Karpas-422 (cell line): ENCODE data around the gene CXCR1. TPM values are rescaled to one million over a fixed set of nuclear protein-coding genes. Genes with fewer than 3 reads are reported as not detected.
A peak's percentile ranks its signal among the peaks of the same experiment; 100 is the strongest.

Source experiments
- DNase-seq: peaks from one replicate; pipeline ENCODE4 v3.0.0-alpha.2; 2015
- H2AFZ ChIP-seq: fragments of 200-600 bp; sonication (generic); 2 replicates; pipeline ENCODE4 v1.6.1; 2014; ENCODE audit warnings: antibody characterized with exemption, low read length, mixed read lengths
- H3K27ac ChIP-seq: fragments of 200-600 bp; sonication (generic); 2 replicates; pipeline ENCODE4 v1.5.1; 2014; ENCODE audit warnings: mild to moderate bottlenecking, low read length, moderate library complexity
- H3K27me3 ChIP-seq: fragments of 200-600 bp; sonication (generic); 2 replicates; pipeline ENCODE4 v1.6.1; 2014; ENCODE audit warnings: low read length, mixed read lengths
- H3K36me3 ChIP-seq: fragments of 200-600 bp; sonication (generic); 2 replicates; pipeline ENCODE4 v1.6.1; 2014; ENCODE audit warnings: low read length, mixed read lengths; ENCODE audit not compliant: insufficient read depth
- H3K4me1 ChIP-seq: fragments of 200-600 bp; sonication (generic); 2 replicates; pipeline ENCODE4 v1.6.1; 2014; ENCODE audit warnings: mild to moderate bottlenecking, low read length, mixed read lengths
- H3K4me2 ChIP-seq: fragments of 200-600 bp; sonication (generic); 2 replicates; pipeline ENCODE4 v1.6.1; 2014; ENCODE audit warnings: low read length, low read depth, mild to moderate bottlenecking; ENCODE audit not compliant: poor library complexity, severe bottlenecking
- H3K4me3 ChIP-seq: fragments of 200-600 bp; sonication (generic); 2 replicates; pipeline ENCODE4 v1.5.1; 2014; ENCODE audit warnings: mild to moderate bottlenecking, antibody characterized with exemption, low read length, mixed read lengths
- H3K79me2 ChIP-seq: fragments of 200-600 bp; sonication (generic); 2 replicates; pipeline ENCODE4 v1.6.1; 2014; ENCODE audit warnings: mild to moderate bottlenecking, low read length, mixed read lengths
- H3K9ac ChIP-seq: fragments of 200-600 bp; sonication (generic); 2 replicates; pipeline ENCODE4 v1.6.0; 2014; ENCODE audit warnings: low read length
- H3K9me2 ChIP-seq: fragments of 200-600 bp; sonication (generic), shearing (Covaris generic); replicated peaks from 2 replicates; pipeline ENCODE4 v1.6.0; 2014; ENCODE audit warnings: mild to moderate bottlenecking, low read length, moderate library complexity; ENCODE audit not compliant: insufficient read depth
- H3K9me3 ChIP-seq: fragments of 300-700, 200-600 bp; sonication (generic); 2 replicates; pipeline ENCODE4 v1.6.1; 2014; ENCODE audit warnings: low read length, mixed read lengths
- H4K20me1 ChIP-seq: fragments of 200-600 bp; sonication (generic); 2 replicates; pipeline ENCODE4 v1.6.1; 2014; ENCODE audit warnings: mild to moderate bottlenecking, antibody characterized with exemption, low read length, low read depth; ENCODE audit not compliant: insufficient read depth
- total RNA-seq: library from RNA; depleted of rRNA; stranded (reverse); fragments of >200 nt; shearing (Covaris generic); gene quantifications from 2 replicates; pipeline ENCODE4 v1.2.3, GENCODE V29; 2014; ENCODE audit warnings: low replicate concordance; rRNA removed

Gene CXCR1
- not detected in 2 replicates for total RNA-seq

GRCh38 chr2:218166791-218167190 lies at the start of gene CXCR1:
TSS of gene CXCR1 (minus strand) at chr2:218166962. CDS start at chr2:218165211, 1,751 bp downstream.
- no peaks in the 10 kb centered on the region for H3K79me2 ChIP-seq
- H4K20me1 ChIP-seq, result no peaks in the 10 kb centered on the region
- H3K4me1 ChIP-seq, result no peaks in the 10 kb centered on the region
- no peak within 1 kb of the TSS for H2AFZ ChIP-seq
- H3K4me2 ChIP-seq, result no peak within 1 kb of the TSS
- H3K9me3 ChIP-seq, result no peaks in the 10 kb centered on the region
- H3K9me2 ChIP-seq, result no peaks in the 10 kb centered on the region
- DNase-seq, result peak; percentile 50
- no peaks in the 10 kb centered on the region for H3K27me3 ChIP-seq
- H3K4me3 ChIP-seq, result no peak within 1 kb of the TSS
- no peak within 1 kb of the TSS for H3K9ac ChIP-seq
- no peaks in the 10 kb centered on the region for H3K36me3 ChIP-seq
- H3K27ac ChIP-seq, result no peak within 1 kb of the TSS

GRCh38 chr2:218216336-218216673 lies 49.5 kb upstream of the CXCR1 start:
- Histone ChIP-seq H3K9ac (peak overlapping the region; percentile 77), H3K9me3 (no peaks in the 10 kb centered on the region), H3K4me2 (peak overlapping the region; percentile 88), H4K20me1 (peaks cover 27% of the 10 kb centered on the region), H3K27me3 (no peaks in the 10 kb centered on the region), H3K79me2 (peaks cover 35% of the 10 kb centered on the region), H3K4me3 (peak overlapping the region; percentile 78), H3K9me2 (no peaks in the 10 kb centered on the region), H2AFZ (peak overlapping the region; percentile 99), H3K36me3 (peaks cover 14% of the 10 kb centered on the region), H3K27ac (0 out of 2 replicates have a peak overlapping the region, but pooled peaks have one; percentile 25), H3K4me1 (peaks cover 39% of the 10 kb centered on the region)
- DNase-seq, result no peak

- peaks cover 6% of the 10 kb centered on the region for H3K9me3 ChIP-seq
- H2AFZ ChIP-seq, result no peak overlapping the region
- no peak overlapping the region for H3K9ac ChIP-seq
- peaks cover 17% of the 10 kb centered on the region for H3K4me1 ChIP-seq
- no peak overlapping the region for H3K27ac ChIP-seq
- no peak overlapping the region for H3K4me3 ChIP-seq
- no peaks in the 10 kb centered on the region for H3K36me3 ChIP-seq
- no peak for DNase-seq
- H3K27me3 ChIP-seq, result peaks cover 2% of the 10 kb centered on the region; the same call in 1 of the 2 replicates
- peaks cover 13% of the 10 kb centered on the region for H3K79me2 ChIP-seq
- peaks cover 6% of the 10 kb centered on the region; the same call in 1 of the 2 replicates for H4K20me1 ChIP-seq
- no peaks in the 10 kb centered on the region for H3K9me2 ChIP-seq
- no peak overlapping the region for H3K4me2 ChIP-seq
Observed at GRCh38 chr2:218214116-218214515, 47.4 kb upstream of the CXCR1 start.

GRCh38 chr2:218209078-218209477 lies 42.3 kb upstream of the CXCR1 start:
- H3K9me2 ChIP-seq, result no peaks in the 10 kb centered on the region
- H2AFZ ChIP-seq, result no peak overlapping the region
- H3K9ac ChIP-seq, result no peak overlapping the region
- H3K27me3 ChIP-seq, result peaks cover 2% of the 10 kb centered on the region; the same call in 1 of the 2 replicates
- no peak overlapping the region for H3K4me3 ChIP-seq
- H4K20me1 ChIP-seq, result no peaks in the 10 kb centered on the region
- H3K9me3 ChIP-seq, result peaks cover 6% of the 10 kb centered on the region
- no peaks in the 10 kb centered on the region for H3K36me3 ChIP-seq
- no peak for DNase-seq
- no peaks in the 10 kb centered on the region for H3K4me1 ChIP-seq
- H3K4me2 ChIP-seq, result no peak overlapping the region
- H3K79me2 ChIP-seq, result no peaks in the 10 kb centered on the region
- H3K27ac ChIP-seq, result no peak overlapping the region

- 0 out of 2 replicates have a peak, but pooled peaks cover 2% of the 10 kb centered on the region for H4K20me1 ChIP-seq
- no peaks in the 10 kb centered on the region for H3K27me3 ChIP-seq
- H2AFZ ChIP-seq, result no peak overlapping the region
- H3K4me1 ChIP-seq, result no peaks in the 10 kb centered on the region
- no peak overlapping the region for H3K4me2 ChIP-seq
- no peak overlapping the region for H3K27ac ChIP-seq
- H3K4me3 ChIP-seq, result no peak overlapping the region
- H3K79me2 ChIP-seq, result no peaks in the 10 kb centered on the region
- no peak overlapping the region for H3K9ac ChIP-seq
- no peaks in the 10 kb centered on the region for H3K9me3 ChIP-seq
- DNase-seq, result no peak
- no peaks in the 10 kb centered on the region for H3K9me2 ChIP-seq
- no peaks in the 10 kb centered on the region for H3K36me3 ChIP-seq
Observed at GRCh38 chr2:218202266-218202665, 35.5 kb upstream of the CXCR1 start.

GRCh38 chr2:218196974-218197373 lies 30.2 kb upstream of the CXCR1 start:
- H3K9ac ChIP-seq, result no peak overlapping the region
- H3K27ac ChIP-seq, result no peak overlapping the region
- no peak overlapping the region for H3K4me2 ChIP-seq
- H3K4me1 ChIP-seq, result no peaks in the 10 kb centered on the region
- no peaks in the 10 kb centered on the region for H3K27me3 ChIP-seq
- no peak overlapping the region for H3K4me3 ChIP-seq
- H2AFZ ChIP-seq, result no peak overlapping the region
- H3K9me3 ChIP-seq, result no peaks in the 10 kb centered on the region
- H3K9me2 ChIP-seq, result no peaks in the 10 kb centered on the region
- no peaks in the 10 kb centered on the region for H3K79me2 ChIP-seq
- no peaks in the 10 kb centered on the region for H3K36me3 ChIP-seq
- H4K20me1 ChIP-seq, result 0 out of 2 replicates have a peak, but pooled peaks cover 2% of the 10 kb centered on the region
- no peak for DNase-seq

GRCh38 chr2:218194880-218195279 lies 28.1 kb upstream of the CXCR1 start:
- no peak for DNase-seq
- Histone ChIP-seq H3K4me3 (no peak overlapping the region), H2AFZ (no peak overlapping the region), H3K9me2 (no peaks in the 10 kb centered on the region), H3K36me3 (no peaks in the 10 kb centered on the region), H3K79me2 (no peaks in the 10 kb centered on the region), H3K4me2 (no peak overlapping the region), H3K27ac (no peak overlapping the region), H3K9ac (no peak overlapping the region), H4K20me1 (0 out of 2 replicates have a peak, but pooled peaks cover 2% of the 10 kb centered on the region), H3K9me3 (no peaks in the 10 kb centered on the region), H3K27me3 (no peaks in the 10 kb centered on the region), H3K4me1 (no peaks in the 10 kb centered on the region)

- H3K9me2 ChIP-seq, result no peaks in the 10 kb centered on the region
- H3K4me3 ChIP-seq, result no peak overlapping the region
- no peak overlapping the region for H2AFZ ChIP-seq
- no peaks in the 10 kb centered on the region for H3K79me2 ChIP-seq
- no peak for DNase-seq
- H3K9me3 ChIP-seq, result no peaks in the 10 kb centered on the region
- no peak overlapping the region for H3K4me2 ChIP-seq
- no peak overlapping the region for H3K9ac ChIP-seq
- no peaks in the 10 kb centered on the region for H3K27me3 ChIP-seq
- H4K20me1 ChIP-seq, result 0 out of 2 replicates have a peak, but pooled peaks cover 2% of the 10 kb centered on the region
- no peaks in the 10 kb centered on the region for H3K36me3 ChIP-seq
- no peak overlapping the region for H3K27ac ChIP-seq
- H3K4me1 ChIP-seq, result no peaks in the 10 kb centered on the region
Observed at GRCh38 chr2:218193701-218194100, 26.9 kb upstream of the CXCR1 start.
